ENCODE measurements around the gene DRC7.

DRC7 gene

DNA sequence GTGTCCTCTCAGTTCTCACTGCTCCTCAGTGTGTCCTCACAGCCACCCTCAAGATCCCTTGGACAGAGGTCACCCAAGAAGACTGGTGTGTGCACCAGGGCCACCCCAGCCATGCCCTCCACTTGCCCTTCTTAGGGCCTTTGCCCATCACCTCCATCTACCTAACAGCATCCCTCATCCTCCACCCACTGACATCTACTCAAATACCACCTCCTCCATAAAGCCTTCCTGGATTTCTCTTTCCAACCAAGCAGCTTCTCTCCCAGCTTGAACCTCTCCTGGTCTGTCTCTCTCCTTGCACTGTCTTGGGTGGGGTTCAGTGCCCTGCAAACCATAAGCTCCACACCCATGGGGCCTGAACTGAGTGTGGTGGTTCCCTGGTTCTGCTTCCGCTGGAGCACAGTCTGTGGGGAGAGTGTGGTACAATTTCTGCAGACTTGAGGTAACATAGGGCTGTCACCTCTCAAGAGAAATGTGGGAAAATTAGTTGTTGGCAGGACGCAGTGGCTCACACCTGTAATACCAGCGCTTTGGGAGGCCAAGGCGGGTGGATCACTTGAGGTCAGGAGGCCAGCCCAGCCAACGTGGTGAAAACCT, 55.3 kb downstream of the DRC7 start:
- DNase-seq (ENCODE audit: low spot score), result no peak
- FAIRE-seq, result no peak

DNA sequence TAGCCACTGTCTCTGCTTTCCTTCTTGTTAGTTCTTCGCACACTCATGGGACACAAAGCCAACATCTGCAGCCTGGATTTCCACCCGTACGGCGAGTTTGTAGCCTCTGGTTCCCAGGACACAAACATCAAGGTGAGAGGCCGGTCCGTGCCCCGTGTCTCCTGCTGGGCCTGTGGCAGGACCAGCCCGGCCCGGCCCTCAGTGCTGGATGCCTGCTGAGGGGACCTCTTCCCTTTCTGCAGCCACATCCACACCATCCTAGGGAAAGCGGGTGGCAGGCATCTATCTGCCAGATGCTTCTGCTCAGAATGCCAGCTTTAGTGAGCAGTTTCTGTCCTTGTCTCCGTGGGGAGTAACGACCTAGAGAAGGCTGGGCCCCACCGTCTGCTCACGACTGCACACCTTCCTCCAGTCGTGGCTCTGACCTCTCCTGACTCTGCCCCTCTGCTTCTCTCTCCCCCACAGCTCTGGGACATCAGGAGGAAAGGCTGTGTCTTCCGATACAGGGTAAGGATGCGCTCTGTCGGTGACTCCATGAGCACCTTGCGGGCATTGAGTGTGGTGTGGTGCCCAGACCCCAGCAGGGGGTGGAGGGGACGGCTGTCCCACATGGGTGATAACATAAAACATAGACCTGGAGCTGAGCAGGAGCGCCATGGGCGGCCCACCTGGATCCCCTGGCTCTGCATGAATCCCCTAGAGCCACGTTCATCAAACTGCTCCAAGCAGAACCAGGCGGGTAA, 56.4 kb downstream of the DRC7 start:
- DNase-seq (ENCODE audit: low spot score) (no peak), FAIRE-seq (no peak)

DNA sequence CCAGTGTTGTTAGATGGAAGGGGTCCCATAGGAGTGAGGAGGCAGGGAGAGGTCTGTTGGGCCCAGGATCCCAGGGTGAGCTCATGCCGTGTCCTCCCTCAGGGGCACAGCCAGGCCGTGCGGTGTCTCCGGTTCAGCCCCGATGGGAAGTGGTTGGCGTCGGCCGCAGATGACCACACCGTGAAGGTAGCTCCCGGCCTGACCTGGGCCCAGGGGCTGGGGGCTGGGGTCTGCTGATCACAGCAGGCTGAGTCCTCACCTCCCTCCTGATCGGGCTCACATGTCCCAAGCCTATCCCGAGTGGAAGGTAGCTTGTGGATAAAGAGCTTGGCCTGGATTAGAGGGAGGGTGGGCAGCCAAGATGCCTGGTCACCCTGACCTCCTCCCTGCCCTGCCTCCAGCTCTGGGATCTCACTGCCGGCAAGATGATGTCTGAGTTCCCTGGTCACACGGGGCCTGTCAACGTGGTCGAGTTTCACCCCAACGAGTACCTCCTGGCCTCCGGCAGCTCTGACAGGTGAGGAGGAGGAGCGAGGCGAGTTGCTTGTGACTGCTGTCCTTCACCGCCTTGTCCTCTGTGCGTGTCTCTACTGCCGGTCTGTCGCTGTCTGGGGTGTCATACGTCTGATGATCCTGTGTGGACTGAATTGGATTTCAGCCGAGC, 57.1 kb downstream of the DRC7 start:
- FAIRE-seq (no peak), DNase-seq (ENCODE audit: low spot score) (no peak)

DNA sequence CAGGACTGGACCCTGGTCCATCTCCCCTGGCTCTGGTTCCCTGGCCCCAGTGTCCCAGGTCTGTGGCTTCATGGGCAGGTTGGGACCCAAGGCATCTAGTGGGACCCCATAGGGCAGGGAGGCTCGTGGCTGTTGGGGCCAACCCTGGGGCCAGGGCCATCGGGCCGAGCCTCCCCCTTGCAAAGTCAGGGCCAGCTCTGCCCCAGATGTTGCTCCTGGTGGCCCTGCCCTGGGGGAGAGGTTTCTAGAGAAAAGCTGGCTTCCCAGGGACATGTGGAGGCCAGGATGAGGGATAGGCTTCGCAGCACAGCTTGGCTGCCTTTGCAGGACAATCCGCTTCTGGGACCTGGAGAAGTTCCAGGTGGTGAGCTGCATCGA, 57.6 kb downstream of the DRC7 start:
- DNase-seq (ENCODE audit: low spot score) (no peak), FAIRE-seq (no peak)

DNA sequence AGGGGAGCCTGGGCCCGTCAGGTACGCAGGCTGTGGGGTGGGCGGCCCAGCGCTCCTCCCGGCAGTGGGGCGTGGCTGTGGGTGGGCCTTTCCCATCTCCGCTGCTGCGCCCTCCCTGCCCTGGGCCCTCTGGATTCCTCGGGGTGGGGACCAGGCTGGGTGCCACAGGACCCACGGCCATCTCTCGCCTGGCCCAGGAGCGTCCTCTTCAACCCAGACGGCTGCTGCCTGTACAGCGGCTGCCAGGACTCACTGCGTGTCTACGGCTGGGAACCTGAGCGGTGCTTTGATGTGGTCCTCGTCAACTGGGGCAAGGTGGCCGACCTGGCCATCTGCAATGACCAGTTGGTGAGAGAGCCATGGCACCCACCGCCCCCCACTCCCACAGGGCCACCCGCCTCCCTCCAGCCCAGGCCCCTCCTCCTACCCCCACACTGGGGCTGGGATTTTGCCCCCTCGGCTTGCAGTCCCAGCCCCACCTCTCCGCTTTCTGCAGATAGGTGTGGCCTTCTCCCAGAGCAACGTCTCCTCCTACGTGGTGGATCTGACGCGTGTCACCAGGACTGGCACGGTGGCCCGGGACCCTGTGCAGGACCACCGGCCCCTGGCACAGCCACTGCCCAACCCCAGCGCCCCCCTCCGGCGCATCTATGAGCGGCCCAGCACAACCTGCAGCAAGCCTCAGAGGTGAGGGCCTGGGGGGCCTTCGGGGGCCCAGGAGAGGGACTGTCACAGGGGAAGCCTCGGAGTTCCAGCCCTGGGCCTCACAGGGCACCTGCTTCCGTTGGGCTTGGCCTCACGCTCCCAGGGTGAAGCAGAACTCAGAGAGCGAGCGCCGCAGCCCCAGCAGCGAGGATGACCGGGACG, 58.2 kb downstream of the DRC7 start:
- DNase-seq (ENCODE audit: low spot score), result no peak
- no peak for FAIRE-seq

DNA sequence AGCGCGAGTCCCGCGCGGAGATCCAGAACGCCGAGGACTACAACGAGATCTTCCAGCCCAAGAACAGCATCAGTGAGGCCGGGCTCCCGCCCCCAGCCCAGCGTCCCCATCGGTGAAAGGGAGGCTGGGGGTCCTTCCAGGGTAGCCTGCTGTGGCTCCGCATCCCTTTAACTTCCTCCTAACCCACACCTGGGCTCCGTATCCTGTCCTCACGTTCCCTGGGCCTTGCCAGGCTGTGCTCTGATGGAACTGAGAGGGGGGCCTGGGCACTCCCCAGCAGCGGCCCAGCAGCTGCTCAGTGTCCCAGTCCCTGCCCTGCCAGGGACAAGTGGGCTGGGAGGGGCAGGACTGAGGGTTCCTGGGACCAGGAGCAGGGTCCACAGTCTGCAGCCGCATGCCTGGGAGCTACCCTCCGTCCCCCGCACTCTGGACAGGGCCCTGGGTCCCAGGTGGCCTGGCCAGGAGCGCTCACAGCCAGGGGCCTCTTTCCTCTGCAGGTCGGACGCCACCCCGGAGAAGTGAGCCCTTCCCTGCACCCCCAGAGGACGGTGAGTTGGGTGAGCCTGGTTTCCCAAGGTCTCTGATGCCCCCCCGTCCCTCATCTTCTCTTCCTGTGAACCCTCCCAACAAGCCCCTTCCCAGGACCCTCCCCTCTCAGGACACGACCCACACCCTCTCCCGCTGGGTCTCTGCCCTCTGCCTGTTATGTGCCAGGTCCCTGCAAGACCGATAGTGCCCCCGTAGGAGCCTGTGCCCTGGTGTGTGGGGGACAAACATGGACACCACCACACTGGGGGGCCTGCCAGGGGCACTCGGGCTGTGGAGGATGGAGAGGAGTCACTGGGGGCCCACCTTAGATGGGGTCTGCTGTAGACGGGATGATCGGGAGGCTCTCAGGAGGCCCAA, 59.1 kb downstream of the DRC7 start:
- FAIRE-seq, result no peak

DNA sequence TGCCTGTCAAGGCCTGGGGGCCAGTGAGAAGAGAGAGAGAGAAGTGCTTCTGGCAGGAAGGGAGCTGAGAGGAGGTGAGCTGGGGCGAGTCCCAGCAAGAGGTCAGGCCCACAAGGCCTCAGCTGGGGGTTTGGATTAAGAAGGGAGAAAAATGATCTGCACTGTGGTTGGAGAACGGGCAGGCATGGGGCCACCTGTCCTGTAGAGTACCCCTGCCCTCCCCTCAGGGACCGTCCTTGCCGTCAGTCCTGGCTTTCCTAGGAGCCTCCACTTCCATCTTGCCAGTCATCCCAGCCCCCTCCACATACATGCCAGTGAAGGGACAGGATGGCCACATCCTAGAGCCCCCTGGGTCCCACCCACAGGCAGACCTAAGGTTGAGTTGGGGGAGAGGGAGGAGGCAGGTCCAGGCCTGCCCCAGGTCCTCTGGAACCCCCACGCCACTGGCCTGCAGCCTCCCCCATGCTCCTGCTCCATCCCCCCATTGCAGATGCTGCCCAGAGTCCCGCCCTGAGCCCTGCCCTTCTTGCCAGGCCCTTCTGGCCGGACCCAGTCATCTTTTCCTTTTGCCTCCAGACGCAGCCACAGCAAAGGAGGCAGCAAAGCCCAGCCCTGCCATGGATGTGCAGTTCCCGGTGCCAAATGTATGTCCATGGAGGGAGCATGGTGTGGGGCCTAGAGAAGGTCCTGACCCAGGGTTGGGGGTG, 59.9 kb downstream of the DRC7 start:
- DNase-seq (ENCODE audit: low spot score), result no peak
- no peak for FAIRE-seq

More for the DNA sequence above, 59.1 kb downstream of the DRC7 start:
- no peak for DNase-seq (ENCODE audit: low spot score)

DNA sequence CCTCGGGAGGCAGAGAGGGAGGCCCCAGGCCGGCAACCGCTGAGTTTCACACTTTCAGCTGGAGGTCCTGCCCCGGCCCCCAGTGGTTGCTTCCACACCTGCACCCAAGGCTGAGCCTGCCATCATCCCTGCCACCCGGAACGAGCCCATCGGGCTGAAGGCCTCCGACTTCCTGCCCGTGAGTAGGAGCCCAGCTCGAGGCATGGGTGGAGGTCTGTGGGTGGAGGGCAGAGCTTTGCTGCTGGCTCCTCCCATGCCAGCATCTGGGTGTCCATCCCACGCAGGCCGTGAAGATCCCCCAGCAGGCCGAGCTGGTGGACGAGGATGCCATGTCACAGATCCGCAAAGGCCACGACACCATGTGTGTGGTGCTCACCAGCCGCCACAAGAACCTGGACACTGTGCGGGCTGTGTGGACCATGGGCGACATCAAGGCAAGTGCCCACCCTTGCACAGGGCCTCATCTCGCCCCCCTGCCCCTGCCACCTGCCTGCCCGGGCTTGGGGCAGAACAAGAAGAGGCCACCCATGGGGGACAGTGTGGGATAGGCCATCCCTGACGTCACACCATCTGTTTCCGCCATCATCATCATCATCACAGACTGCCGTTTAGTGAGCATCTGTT, 60.6 kb downstream of the DRC7 start:
- FAIRE-seq (no peak), DNase-seq (ENCODE audit: low spot score) (no peak)

DNA sequence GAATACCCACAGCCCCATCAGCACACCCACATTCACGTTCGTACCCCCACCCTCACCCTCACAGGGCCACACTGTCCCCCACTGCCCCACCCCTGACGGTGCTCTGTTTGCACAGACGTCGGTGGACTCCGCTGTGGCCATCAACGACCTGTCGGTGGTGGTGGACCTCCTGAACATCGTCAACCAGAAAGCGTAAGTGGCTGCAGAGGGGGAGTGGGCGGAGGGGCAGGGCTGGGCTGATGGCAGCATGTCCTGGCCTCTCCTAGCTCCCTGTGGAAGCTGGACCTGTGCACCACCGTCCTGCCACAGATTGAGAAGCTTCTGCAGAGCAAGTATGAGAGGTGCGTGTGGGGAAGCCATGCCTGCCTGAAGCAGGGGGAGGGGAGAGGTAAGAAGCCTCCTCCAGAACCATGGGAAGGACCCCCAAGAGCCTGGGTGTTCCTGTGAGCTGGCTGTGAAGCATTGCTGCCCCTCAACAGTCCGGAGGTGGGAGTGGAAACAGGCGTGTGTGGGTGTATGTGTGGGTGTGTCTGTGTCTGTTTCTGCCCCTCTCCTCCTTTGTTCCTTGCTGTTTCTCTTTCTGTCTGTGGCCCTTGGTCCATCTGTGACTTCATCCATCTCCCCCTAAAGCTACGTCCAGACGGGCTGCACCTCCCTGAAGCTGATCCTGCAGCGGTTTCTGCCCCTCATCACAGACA, 61.3 kb downstream of the DRC7 start:
- no peak for FAIRE-seq
- DNase-seq (ENCODE audit: low spot score), result no peak

DNA sequence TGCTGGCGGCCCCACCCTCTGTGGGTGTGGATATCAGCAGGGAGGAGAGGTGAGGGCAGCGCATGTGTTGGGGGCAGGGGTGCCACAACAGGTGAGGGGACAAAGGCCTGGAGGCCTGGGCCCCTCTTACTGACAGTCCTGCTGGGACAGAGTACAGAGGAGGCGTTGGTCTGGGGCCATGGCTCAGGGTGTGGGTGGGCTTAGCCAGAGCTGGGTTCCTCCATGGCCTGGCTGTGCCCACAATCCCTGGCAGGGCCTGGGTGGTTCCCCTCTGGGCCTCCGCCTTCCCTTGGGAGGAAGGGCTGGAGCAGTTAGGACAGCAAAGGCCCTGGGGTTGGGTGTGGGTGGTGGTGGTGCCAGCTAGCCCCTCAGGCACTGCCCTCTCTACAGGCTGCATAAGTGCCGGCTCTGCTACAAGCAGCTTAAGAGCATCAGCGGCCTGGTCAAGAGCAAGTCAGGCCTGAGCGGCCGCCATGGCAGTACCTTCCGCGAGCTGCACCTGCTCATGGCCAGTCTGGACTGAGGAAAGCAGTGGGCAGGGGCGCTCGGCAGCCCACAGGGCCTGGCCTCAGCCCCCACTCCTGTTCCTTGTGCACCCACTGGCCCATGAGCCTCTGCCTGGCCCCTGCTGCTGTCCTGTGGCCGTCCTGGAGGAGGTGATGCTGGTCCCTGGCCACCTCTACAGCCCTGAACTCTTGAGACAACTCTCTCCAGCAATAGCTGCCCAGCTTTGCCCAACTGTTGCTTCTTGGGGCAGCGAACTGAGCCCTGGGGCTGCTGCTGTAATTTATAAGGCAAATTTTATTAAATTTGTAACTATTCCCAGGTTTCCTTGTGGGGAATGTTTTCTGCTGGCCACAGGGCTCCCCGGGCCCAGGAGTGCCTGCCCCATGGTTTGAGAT, 62.1 kb downstream of the DRC7 start:
- FAIRE-seq, result no peak
- DNase-seq (ENCODE audit: low spot score), result no peak

DNA sequence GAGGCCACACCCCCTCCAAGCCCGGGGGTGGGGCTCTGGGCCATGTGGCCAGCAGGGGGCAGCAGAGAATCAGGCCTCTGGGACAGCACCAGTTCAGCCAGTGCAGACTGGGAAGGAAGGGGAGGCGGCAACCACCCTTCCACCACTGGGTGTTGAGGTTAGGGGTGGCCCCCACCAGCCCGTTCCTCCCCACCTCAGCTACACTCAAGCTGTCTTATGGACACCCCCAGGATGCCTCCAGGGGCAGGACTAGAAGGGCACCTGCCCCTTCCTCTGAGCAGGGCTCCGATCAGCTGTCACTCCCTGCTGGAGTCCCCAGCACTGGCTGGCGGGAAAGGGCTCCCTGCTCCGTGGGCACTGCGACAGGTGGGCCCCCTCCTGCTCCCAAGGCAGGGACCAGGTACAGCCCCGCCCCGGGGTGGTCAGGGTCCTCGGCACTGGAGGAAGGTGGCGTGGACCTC, 62.8 kb downstream of the DRC7 start:
- FAIRE-seq, result no peak
- peak; percentile 56 for DNase-seq (ENCODE audit: low spot score)

DNA sequence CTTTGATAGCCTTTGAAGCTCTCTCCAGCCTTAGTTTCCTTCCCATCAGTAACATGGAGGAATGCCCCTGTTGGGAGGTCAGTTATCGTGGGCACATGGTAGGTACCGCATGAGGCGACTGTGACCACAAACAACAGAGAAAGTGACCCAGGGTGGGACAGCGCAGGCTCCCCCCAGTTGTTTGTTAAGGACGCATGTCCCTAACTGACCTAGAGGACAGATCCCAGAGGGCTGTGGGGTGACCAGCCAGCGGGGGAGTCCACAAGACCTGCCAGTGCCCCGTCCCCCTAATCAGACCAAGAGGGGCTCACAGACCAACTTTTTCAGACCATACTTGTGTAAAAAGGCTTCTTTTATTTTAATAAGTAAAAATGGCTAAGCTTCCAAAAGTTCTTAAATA, 63.3 kb downstream of the DRC7 start:
- no peak for FAIRE-seq

DNA sequence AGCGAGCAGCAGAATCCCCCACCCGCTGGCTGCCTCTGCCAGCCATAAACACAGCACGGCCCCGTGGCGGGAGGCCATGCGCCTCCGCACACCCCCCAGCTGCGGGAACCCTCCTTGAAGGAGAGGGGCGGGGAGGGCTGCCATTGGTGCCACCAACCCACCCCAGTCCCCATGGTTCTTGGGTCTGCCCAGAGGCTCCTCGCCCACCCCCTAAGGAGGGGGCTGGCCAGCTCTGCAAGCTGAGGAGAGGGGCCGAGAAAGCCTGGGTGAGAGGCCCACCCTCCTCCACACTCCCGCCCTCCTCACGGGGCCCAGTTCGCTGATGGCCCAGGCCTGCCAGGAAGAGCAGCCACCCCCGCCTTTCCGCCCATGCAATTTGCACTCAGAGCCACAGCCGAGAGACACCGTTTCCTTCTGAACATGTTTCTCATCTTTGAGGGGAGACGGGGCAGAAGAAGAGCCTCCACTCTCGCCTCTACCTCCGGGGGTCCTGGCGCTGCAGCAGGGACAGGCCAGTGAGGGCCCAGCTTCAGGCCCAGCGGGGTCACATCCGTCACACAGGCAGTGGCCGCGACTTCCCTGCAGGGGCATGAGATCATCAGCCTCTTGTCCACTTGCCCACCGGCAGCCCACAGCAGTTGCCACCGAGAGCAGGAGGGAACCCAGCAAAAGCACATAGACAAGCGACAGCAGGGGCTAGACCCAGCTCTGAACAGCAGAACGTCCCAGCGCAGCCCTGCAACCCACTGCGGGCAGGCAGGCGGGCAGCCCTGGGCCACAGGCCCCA, 63.9 kb downstream of the DRC7 start:
- DNase-seq (ENCODE audit: low spot score) (no peak), FAIRE-seq (no peak)

More for the DNA sequence above, 63.3 kb downstream of the DRC7 start:
- no peak for DNase-seq (ENCODE audit: low spot score)

DNA sequence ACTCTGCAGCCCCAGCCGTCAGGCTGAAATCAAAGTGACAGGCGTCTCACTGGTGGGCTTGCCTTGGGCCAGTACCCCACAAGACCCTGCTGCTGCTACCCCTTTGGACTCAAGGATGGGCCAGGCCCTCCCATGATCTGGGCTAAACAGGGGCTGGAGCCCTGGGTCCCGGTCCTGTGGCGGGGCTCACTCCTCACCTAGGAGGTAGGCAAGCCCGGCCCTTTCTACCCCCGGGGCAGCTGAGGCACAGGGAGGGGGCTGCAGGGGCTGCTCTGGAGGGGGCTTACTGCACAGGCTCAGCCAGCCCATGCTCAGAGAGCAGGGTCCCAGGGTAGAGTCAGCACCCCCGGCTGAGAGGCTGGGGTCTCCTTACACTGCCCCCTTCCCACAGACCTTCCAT, 64.5 kb downstream of the DRC7 start:
- DNase-seq (ENCODE audit: low spot score) (no peak), FAIRE-seq (no peak)

DNA sequence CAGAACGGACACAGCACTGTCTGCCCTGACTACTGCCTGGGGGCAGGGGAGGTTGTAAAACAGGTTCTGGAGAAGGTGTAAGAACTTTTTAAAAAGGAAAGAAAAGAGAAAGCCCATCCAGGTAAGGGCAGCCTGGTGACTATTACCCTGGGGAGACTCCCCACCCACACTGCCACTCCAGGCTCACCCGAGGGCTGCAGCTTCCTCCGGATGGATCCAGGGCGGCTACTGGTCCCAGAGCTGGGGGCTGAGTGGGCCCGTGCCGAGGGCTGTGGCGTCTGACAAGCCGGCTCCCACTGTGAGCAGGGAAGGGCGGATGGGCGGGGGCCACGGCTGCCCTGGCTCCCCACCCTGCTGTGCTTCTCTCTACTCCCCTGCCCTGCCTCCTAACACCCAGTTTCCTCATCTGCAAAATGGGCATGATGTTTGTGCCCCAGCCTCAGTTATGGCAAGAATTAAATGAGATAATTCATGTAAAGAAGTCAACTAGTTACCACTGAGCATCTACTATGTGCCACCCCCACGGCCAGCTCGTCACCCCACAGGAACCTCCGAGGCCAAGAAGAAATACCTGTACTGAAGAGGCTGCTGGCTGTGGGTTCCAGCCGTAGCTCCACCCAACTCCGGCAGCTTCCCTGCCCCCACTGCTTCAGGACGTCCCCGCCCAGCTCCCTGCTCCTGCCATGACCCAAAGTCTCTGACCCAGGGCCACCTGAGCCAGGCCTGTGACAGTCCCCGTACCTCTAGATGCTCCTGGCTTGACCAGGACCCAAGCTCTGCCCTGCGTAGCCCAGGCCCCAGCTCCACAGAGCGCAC, 65.1 kb downstream of the DRC7 start:
- FAIRE-seq, result no peak
- DNase-seq (ENCODE audit: low spot score), result no peak

All from RCC 7860 (cell line).